GM21825 (cell line): Measurements from ENCODE around the gene NFATC3.

ENCODE experiments used
- ATAC-seq: cut with Tn5 transposase; IDR thresholded peaks from one replicate; pipeline ENCODE4 v1.9.1; 2021; ENCODE audit warnings: mild to moderate bottlenecking, moderate library complexity; ENCODE audit not compliant: unreplicated experiment

The NFATC3 gene

GRCh38 chr16:68085259-68086071 is at the start of gene NFATC3:
NFATC3 (plus strand) TSS chr16:68085370; CDS start chr16:68085682, 312 bp downstream.
- peak; percentile 54 for ATAC-seq

GRCh38 chr16:68037841-68038597 is 47.2 kb upstream of the NFATC3 start:
- no peak for ATAC-seq

DNA sequence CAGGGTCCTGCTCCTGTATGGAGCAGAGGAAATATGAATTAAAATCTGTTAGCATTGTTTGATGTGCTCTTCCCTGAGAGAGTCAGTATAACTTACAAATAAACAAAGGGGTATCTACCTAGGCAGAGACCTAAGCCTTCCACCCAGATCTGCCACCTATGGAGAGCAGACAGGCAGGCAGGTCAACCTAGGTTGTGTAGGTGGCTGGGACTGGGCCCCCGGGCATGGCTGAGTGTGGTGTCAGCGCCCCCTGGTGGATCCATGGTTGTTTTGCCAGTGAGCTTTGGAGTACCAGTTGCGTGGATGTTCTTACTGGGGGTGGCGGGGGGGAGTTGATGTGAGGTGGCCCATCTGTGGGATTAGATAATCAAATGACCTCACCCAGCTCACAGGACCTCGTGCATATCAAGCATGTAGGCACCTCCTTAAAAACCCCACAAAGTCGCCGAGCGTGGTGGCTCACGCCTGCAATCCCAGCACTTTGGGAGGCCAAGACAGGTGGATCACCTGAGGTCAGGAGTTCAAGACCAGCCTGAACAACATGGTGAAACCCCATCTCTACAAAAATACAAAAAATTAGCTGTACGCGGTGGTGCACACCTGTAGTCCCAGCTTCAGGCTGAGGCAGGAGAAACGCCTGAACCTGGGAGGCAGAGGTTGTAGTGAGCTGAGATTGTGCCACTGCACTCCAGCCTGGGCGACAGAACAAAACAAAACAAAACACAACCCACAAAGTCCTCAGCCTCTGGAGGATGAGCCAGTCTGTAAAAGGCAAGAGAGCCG is 44.5 kb upstream of the NFATC3 start:
- peak; percentile 68 for ATAC-seq

DNA sequence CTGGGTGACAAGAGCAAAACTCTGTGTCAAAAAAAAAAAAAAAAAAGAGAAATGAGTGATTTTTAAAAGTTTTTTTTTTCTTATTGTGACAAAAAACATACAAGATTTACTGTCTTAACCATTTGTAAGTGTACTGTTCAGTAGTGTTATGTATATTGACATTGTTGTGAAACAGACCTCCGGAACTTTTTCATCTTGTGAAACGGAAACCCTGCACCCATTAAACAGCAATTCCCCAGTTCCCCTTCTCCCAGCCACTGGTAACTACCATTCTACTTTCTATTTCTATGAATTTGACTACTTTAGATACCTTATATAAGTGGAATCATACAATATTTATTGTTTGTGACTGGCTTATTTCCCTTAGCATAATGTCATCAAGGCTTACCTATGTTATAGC is 43.4 kb upstream of the NFATC3 start:
- no peak for ATAC-seq

DNA sequence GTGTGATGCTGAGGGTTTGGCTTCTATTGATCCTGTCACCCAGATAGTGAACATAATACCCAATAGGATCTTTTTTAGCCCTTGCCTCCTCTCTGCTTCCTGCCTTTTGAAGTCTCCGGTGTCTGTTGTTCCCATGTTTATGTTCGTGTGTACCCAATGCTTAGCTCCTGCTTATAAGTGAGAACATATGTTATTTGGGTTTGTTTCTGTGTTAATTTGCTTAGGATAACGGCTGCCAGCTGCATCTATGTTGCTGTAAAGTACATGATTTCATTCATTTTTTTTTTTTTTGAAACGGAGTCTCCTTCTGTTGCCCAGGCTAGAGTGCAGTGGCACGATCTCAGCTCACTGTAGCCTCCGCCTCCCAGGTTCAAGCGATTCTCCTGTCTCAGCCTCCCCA is 39.1 kb upstream of the NFATC3 start:
- ATAC-seq, result no peak

DNA sequence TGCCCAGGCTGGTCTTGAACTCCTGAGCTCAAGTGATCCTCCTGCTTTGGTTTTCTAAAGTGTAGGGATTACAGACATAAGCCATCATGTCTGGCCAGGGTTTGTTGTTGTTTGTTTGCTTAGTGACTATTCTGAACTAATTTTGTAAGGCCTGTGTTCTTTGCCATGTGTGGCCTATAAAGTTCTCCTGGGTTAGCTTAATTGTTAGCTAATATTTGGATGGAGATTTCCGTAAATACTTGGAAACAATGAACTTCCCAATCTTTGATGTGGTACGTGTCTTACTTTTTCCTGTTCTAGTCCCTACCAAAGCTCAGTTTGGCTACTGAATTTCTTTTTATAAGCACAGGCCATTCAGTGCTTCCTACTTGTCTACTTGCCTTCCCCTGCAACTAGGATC is 37.2 kb upstream of the NFATC3 start:
- ATAC-seq, result no peak

DNA sequence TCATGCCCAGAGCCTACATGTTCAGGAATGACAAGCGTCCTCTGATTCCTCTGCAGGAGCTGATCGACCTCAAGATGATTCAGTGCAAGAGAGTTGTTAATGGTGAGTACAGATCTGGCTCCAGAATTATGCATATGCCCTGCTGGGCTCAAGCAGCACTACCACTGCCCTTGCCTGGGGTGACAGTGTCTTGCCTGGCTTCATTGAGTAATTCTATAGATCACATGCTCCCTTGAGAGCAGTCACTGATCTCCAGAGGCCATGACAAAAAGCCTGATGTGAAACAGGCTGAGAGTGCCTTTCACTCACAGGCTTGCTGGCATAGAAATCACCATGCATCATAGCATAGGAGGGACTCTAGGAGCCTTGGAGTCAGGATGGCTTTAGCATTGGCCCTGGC is 35.7 kb upstream of the NFATC3 start:
- no peak for ATAC-seq

DNA sequence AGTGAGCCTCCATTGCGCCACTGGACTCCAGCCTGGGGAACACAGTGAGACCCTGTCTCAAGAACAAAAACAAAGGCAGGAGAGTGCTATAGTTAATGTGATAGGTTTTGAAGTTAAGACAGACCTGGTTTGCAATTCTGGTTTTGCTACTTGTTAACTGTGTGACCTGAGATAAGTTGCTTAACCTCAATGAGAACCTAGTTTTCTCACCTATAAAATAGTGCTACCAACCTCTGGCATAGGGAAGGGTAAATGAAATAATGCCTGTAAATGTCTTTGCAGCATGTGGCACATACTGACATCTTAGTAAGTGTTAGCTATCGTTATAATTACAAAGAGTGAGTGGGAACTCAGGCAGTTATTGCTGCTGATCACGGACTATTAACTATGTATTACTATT is 29.8 kb upstream of the NFATC3 start:
- no peak for ATAC-seq

DNA sequence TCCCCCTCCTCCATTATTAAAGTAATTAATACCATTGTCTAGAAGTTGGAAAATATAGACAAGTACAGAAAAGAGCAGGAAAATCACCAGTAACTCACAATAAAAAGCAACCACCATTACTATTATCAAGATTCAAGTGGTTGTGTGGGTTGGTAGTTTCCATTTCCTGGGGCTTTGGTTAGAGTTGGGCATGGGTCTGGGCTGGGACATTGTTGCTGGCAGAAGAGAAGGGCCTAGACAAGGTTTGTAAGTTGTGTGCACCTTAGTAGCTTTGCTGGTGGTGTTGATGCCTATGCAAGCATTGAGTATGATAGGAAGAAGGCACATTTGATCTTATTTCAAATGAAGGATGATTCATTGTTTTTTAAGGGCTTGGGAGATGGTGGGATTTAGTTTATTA is 25.4 kb upstream of the NFATC3 start:
- no peak for ATAC-seq

GRCh38 chr16:68061396-68061795 is 23.8 kb upstream of the NFATC3 start:
- ATAC-seq, result no peak

- no peak for ATAC-seq
These were observed 22.2 kb upstream of the NFATC3 start for GRCh38 chr16:68062910-68063393.

- no peak for ATAC-seq
These were observed 20.3 kb upstream of the NFATC3 start for GRCh38 chr16:68064791-68065365.

DNA sequence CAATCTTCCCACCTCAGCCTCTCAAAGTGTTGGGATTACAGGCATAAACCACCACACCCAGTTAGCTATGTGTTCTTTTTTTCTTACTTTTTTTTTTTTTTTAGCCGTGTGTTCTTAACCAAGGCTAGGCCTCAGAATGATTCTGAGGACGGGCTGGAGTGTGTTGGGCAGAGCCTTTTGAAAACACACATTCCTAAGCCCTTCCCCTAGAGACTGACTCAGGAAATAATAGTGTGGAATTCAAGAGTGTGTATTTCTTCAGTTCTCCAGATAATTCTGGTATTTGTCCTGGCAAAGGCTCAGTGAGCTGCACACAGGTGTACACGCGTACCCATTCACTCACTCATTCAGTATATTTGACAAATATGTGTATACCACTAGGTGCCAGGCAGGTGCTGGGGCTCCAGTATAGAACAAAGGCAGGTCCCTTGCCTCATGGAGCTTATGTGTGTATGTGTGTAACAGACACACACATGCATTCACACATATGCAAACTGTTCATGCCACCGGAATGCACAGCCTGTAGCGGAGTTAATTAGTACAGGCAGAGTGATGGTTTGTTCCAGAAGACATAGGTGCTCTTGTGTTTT is 19.4 kb upstream of the NFATC3 start:
- ATAC-seq, result no peak

DNA sequence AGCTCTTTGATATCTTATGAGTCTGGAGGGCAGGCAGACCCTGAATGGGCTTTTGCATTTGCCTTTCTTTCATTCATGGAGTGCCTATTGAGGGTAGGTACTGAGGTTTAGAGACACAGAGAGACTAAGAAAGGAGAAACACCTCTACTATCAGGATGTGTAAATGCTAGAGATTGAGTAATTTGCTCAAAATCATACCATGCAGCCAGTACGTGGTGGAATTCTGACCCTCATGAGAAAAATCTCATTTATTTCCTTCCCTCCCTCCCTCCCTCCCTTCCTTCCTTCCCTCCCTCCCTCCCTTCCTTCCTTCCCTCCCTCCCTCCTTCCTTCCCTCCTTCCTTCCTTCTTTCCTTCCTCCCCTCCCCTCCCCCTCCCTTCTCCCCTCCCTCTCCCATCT is 18.4 kb upstream of the NFATC3 start:
- ATAC-seq, result no peak

DNA sequence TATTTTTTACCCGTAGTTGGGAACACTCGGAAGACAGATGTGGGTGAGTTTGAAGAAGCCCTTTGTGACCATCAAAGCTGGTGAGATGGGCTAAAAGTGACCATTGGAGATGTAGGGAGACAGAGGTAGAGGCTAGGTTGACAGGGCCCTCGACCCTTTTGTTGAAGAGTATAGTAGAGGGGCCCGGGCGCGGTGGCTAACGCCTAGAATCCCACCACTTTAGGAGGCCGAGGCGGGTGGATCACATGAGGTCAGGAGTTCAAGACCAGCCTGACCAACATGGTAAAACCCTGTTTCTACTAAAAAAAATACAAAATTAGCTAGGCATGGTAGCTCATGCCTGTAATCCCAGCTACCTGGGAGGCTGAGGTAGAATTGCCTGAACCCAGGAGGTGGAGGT is 16.2 kb upstream of the NFATC3 start:
- ATAC-seq, result no peak

DNA sequence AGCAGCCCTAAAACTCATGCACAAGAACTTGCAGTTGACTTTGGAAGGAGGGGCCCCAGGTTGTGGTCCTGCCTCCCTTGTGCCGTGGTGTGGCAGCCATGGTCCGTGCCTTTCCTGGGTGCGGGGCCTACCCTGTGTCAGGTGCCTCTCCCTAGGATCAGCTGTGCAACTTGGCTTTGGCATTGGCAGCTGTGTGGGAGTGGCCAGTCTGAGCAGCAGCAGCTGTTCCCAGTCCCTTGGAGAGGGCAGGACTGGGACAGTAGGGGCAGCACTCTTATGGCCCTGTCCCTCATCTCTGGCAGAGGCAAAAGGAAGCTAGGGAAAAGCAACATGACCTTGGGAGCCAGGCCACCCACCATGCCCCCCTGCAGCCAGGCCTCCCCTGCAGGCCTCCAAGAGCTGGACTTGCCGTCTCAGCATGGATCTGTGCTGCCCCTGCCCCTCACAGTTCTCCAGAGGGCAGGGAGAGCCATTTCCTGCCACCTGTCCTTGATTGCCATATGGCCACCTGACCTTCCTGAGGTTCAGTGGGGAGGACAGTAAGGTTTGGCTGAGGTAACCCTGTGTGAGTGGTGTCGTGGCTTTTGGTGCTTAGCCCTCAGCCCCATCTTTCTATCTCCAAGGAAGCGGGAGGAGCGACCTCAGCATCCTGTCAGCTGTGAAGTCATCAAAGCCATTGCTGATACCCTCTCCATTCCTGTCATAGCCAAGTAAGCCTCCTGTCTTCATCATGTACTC is 15.5 kb upstream of the NFATC3 start:
- no peak for ATAC-seq

DNA sequence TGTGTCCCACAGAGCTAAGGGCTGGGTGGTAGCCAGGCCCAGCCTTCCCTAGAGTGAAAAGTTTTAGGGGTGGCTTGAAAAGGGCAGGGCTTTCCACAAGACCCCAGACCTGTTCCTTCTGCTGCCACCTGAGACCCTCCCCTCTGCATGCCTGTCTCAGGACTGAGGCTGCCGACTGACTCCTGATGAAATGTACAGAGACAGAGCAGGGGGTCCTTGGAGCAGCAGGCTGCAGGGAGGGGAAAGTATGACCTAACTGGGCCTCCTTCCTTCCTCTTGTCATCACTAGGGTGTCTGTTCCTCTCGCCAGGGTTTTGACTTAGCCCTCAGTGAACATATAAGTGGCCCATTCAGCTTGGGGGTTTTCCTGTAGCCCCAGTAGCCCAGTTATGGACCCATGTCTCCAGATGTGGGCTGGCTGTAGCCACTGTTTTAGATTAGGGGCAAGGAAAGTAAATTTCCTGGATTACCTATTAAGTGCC is 14.9 kb upstream of the NFATC3 start:
- peak; percentile 17 for ATAC-seq

DNA sequence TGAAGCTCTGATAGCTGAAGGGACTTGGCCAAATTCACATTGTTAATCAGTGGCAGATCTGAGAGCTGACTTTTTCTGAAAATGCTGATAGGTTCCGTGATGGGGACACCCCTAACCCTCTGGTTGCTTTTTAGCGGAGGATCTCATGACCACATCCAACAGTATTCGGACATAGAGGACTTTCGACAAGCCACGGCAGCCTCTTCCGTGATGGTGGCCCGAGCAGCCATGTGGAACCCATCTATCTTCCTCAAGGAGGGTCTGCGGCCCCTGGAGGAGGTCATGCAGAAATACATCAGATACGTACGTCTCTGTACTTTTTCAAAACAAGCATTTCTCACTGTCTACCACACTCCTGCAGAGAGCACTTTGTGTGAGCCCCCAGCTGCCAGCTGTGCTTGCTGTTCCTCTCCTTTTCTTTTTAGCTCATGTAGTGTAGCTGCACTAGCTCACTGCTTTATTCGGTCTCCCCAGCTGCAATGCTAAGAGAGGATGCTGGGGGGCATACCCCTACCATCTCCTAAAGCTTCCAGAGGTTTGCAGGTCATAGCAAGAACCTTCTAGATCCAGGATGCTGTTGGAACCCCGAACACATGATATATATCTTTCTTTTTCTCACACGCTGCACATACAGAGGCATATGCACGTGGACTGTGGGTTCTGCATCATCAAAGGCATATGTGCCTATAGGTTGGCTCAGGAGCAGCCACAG is 14.2 kb upstream of the NFATC3 start:
- peak; percentile 31 for ATAC-seq

DNA sequence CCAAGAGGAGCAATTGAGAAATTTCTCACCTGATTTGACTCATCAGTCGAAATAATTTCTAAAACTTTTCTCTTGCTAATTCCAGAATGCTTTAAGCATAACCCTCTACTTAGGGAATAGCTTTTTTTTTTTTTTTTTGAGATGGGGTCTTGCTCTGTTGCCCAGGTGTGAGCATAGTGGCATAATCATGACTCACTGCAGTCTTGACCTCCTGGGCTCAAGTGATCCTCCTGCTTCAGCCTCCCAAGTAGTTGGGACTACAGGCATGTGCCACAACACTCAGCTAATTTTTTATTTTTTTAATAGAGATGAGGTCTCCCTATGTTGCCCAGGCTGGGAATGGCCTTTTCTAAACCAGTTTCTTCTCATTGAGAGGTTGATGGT is 13.7 kb upstream of the NFATC3 start:
- ATAC-seq, result no peak
